HFF-Myc (cell line): ENCODE results near the gene ALG1.

ENCODE experiments used
- DNase-seq: peaks from one replicate; pipeline ENCODE4 v3.0.0-alpha.2; 2011; ENCODE audit warnings: low read depth; ENCODE audit errors: extremely low read depth
- H3K4me3 ChIP-seq: replicated peaks from 2 replicates; pipeline ENCODE4 v1.5.1; 2011; ENCODE audit warnings: low read depth, mild to moderate bottlenecking, control low read depth, low read length
- CTCF ChIP-seq: IDR thresholded peaks from 2 replicates; pipeline ENCODE4 v1.5.1; 2012; ENCODE audit warnings: mild to moderate bottlenecking, low read depth, low read length, control low read depth; ENCODE audit errors: missing control alignments

Gene ALG1

GRCh38 chr16:5065813-5066212 is 5.8 kb upstream of the ALG1 start, which contains the start of gene C16orf89:
Gene C16orf89, minus strand, starts transcription at chr16:5065956. Its CDS starts 48 bp downstream, at chr16:5065908.
- no peak for DNase-seq
- no peak within 1 kb of the TSS for H3K4me3 ChIP-seq
- no peak for TF ChIP-seq CTCF

GRCh38 chr16:5066511-5066910 is 5.1 kb upstream of the ALG1 start:
- no peak overlapping the region for H3K4me3 ChIP-seq
- DNase-seq = no peak
- TF ChIP-seq CTCF = no peak

- TF ChIP-seq CTCF = no peak
- no peak overlapping the region for H3K4me3 ChIP-seq
- DNase-seq = no peak
Measured at GRCh38 chr16:5069048-5069447, 2.6 kb upstream of the ALG1 start.

GRCh38 chr16:5069854-5070253 is 1.8 kb upstream of the ALG1 start:
- TF ChIP-seq CTCF = no peak
- no peak overlapping the region for H3K4me3 ChIP-seq
- no peak for DNase-seq

GRCh38 chr16:5070431-5071186 is 1.0 kb upstream of the ALG1 start:
- H3K4me3 ChIP-seq = no peak overlapping the region
- TF ChIP-seq CTCF = no peak
- DNase-seq = no peak

GRCh38 chr16:5071341-5071680 is 332 bp upstream of the ALG1 start:
- TF ChIP-seq CTCF = no peak
- peak overlapping the region; percentile 80 for H3K4me3 ChIP-seq
- DNase-seq = no peak
